ENCODE measurements around the gene SLC30A4. TPM values are rescaled to one million over a fixed set of nuclear protein-coding genes. Genes with fewer than 3 reads are reported as not detected.
A peak's percentile ranks its signal among the peaks of the same experiment; 100 is the strongest.

Gene SLC30A4
- total RNA-seq, 1 experiment from 2014 or later: 2.7 TPM

GRCh38 chr15:45431511-45431910 is 91.0 kb downstream of the SLC30A4 start:
- ChIA-PET POLR2A (ENCODE audit: unreplicated experiment) (interaction anchor here (0.6 to 0.7 kb wide), 3 partner anchors 20 to 106 kb away, joined by 4 to 25 read pairs (median 13); no protein-coding TSS in a partner anchor), CTCF (interaction anchor here (0.7 to 1.6 kb wide), 5 partner anchors 12 to 269 kb away, joined by 3 to 10 read pairs (median 5); no protein-coding TSS in a partner anchor)
- no peaks in the 10 kb centered on the region for H3K9me3 ChIP-seq (ENCODE audit: insufficient read depth, low read depth)
- H3K27me3 ChIP-seq (ENCODE audit: insufficient read depth, low read depth): no peaks in the 10 kb centered on the region
- BruUV-seq (replicated peaks): no TSS peak
- peaks cover 11% of the 10 kb centered on the region for H3K4me1 ChIP-seq (replicated peaks; ENCODE audit: insufficient read depth)
- no peak for DNase-seq
- no peak overlapping the region for H2AFZ ChIP-seq
- H3F3A ChIP-seq (ENCODE audit: insufficient read depth, low read depth): no peaks in the 10 kb centered on the region
- no peaks in the 10 kb centered on the region for H3K9me2 ChIP-seq (ENCODE audit: insufficient read depth)
- no peaks in the 10 kb centered on the region for H4K20me1 ChIP-seq (ENCODE audit: insufficient read depth)
- TF ChIP-seq, protein P1, sequence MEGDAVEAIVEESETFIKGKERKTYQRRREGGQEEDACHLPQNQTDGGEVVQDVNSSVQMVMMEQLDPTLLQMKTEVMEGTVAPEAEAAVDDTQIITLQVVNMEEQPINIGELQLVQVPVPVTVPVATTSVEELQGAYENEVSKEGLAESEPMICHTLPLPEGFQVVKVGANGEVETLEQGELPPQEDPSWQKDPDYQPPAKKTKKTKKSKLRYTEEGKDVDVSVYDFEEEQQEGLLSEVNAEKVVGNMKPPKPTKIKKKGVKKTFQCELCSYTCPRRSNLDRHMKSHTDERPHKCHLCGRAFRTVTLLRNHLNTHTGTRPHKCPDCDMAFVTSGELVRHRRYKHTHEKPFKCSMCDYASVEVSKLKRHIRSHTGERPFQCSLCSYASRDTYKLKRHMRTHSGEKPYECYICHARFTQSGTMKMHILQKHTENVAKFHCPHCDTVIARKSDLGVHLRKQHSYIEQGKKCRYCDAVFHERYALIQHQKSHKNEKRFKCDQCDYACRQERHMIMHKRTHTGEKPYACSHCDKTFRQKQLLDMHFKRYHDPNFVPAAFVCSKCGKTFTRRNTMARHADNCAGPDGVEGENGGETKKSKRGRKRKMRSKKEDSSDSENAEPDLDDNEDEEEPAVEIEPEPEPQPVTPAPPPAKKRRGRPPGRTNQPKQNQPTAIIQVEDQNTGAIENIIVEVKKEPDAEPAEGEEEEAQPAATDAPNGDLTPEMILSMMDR (conservative IDR thresholded peaks at IDR 0.05): no peak
- TF ChIP-seq EZH2 (IDR thresholded peaks at IDR 0.05; ENCODE audit: low read depth): no peak
- H3K79me2 ChIP-seq (ENCODE audit: low read depth): no peaks in the 10 kb centered on the region
- H3K4me2 ChIP-seq: no peak overlapping the region
- no peak overlapping the region for H3K4me3 ChIP-seq
- H3K36me3 ChIP-seq (ENCODE audit: low read depth): no peaks in the 10 kb centered on the region
- intact Hi-C loops (cut with micrococcal nuclease; ENCODE audit: unreplicated experiment): no loop called here
- no peak overlapping the region for H3K27ac ChIP-seq

DNA sequence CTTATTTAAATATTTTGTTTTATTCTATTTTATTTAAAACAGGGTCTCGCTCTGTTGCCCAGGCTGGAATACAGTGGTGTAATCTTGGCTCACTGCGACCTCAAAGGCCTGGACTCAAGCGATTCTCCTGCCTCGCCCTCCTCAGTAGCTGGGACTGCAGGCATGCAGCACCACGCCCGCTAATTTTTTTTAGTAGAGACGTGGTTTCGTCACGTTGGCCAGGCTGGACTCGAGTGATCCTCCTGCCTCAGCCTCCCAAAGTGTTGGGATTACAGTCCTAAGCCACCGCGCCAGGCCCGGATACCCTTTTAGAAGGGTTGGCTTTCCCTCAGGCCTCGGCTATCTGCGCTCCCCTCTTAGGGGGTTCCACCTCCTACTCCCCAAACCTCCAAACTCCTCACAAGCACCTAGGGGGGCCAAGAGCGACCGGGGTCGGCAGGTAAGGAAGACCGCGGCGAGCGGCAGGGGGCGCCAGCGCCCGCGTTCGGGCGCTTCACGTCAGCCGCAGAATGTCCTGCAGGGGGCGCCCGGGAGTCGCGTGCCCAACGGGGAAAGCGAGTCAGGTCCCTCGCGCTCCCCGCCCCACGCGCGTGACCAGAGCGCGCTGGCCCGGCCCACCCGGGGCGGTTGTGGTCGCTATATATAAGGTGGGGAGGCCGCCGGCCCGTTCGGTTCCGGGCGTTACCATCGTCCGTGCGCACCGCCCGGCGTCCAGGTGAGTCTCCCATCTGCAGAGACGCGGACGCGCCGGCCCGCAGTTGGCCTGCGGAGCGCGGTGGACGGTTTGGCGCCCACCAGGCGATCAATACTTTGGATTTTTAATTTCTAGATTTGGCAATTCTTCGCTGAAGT is 92.4 kb downstream of the SLC30A4 start:
- intact Hi-C loops (cut with micrococcal nuclease; ENCODE audit: unreplicated experiment): loop anchor here (1.0 kb wide), 2 partner anchors 27 to 181 kb away; no protein-coding TSS in a partner anchor
- peak overlapping the region; percentile 51; the same call in 1 of the 2 replicates for H3K4me3 ChIP-seq
- H2AFZ ChIP-seq: peak overlapping the region; percentile 66; the same call in 1 of the 2 replicates
- H3K9me2 ChIP-seq (ENCODE audit: insufficient read depth): no peaks in the 10 kb centered on the region
- no TSS peak for BruUV-seq (replicated peaks)
- CTCF ChIA-PET: interaction anchor here (0.9 to 1.7 kb wide), 8 partner anchors 14 to 267 kb away, joined by 3 to 12 read pairs (median 4); no protein-coding TSS in a partner anchor
- H4K20me1 ChIP-seq (ENCODE audit: insufficient read depth): no peaks in the 10 kb centered on the region
- POLR2A ChIA-PET (ENCODE audit: unreplicated experiment): interaction anchor here (0.6 kb wide), 2 partner anchors 18 to 26 kb away, joined by 3 read pairs; no protein-coding TSS in a partner anchor
- TF ChIP-seq, protein P1 (conservative IDR thresholded peaks at IDR 0.05): peak; percentile 99
- no peak for TF ChIP-seq EZH2 (IDR thresholded peaks at IDR 0.05; ENCODE audit: low read depth)
- peaks cover 4% of the 10 kb centered on the region; the same call in 1 of the 2 replicates for H3F3A ChIP-seq (ENCODE audit: insufficient read depth, low read depth)
- H3K27ac ChIP-seq: no peak overlapping the region
- peaks cover 11% of the 10 kb centered on the region for H3K4me1 ChIP-seq (replicated peaks; ENCODE audit: insufficient read depth)
- peak overlapping the region; percentile 77 for H3K4me2 ChIP-seq
- H3K27me3 ChIP-seq (ENCODE audit: insufficient read depth, low read depth): no peaks in the 10 kb centered on the region
- DNase-seq: peak in 1 of 2 experiments; percentile 74
- no peaks in the 10 kb centered on the region for H3K36me3 ChIP-seq (ENCODE audit: low read depth)
- no peaks in the 10 kb centered on the region for H3K79me2 ChIP-seq (ENCODE audit: low read depth)
- no peaks in the 10 kb centered on the region for H3K9me3 ChIP-seq (ENCODE audit: insufficient read depth, low read depth)

Other genes with a start within 250 kb of the SLC30A4 start
- gene GATM, start 144.2 kb downstream of the SLC30A4 start, total RNA-seq (2021): 9.8 and 10.0 TPM in 2 replicates
- gene BLOC1S6, start 64.6 kb upstream of the SLC30A4 start, total RNA-seq (2021): 22.7 and 29.4 TPM in 2 replicates
- gene SQOR, start 112.3 kb upstream of the SLC30A4 start, total RNA-seq (2021): 40.9 and 42.2 TPM in 2 replicates

Data from PC-9 (cell line).